Heart left ventricle (tissue), 13 donors: ENCODE data around the gene RAB11A.

ENCODE experiments used
- POLR2A ChIP-seq, 2 donors: fragments of 450-650 bp; IDR thresholded peaks; one replicate each; pipeline ENCODE4 v1.6.1; 2017; ENCODE audit warnings: antibody characterized with exemption in 2 of 2, mild to moderate bottlenecking in 2 of 2, moderate library complexity in 2 of 2
- TF ChIP-seq, protein P1 (sequence below), 12 donors: fragments of 200-600 bp; sonication (generic) in 4 of 12; IDR thresholded peaks; one replicate each; pipeline versions ENCODE4 v1.5.0 to v1.8.0; 2018 to 2022; ENCODE audit warnings: antibody characterized with exemption in 12 of 12, mild to moderate bottlenecking in 5 of 12
- donor health status: ischemic (EF 13 %, LVEDD 7.1; RV severe dilation, severe dysfunction).
- donor health status: DM: no; HTN: yes; CAD: no.
- donor health status: DM: no; HTN: no; CAD: no.
- donor health status: ischemic (EF 25% LVEDD 6.9; RV normal size, moderate dysfunction).
- donor health status: ischemic (EF 25% LVEDD 5.7; RV mildly dilated, moderate dysfunction).
- donor health status: ischemic (EF 35%, LVEDD 5.7; RV mildly dilated, moderate dysfunction).
- donor health status: nonischemic (EF 11% LVEDD 7.7; RV severe dilation, severe dysfunction).
- donor health status: DM: yes; HTN: yes; CAD: no.
- donor health status: PGD.
- donor health status: ischemic (EF 29% LVEDD 5.4; RV normal size, mild dysfunction).
- donor health status: nonischemic (EF 23%, LVEDD 6.1; RV moderate dilation, normal function).

DNA sequence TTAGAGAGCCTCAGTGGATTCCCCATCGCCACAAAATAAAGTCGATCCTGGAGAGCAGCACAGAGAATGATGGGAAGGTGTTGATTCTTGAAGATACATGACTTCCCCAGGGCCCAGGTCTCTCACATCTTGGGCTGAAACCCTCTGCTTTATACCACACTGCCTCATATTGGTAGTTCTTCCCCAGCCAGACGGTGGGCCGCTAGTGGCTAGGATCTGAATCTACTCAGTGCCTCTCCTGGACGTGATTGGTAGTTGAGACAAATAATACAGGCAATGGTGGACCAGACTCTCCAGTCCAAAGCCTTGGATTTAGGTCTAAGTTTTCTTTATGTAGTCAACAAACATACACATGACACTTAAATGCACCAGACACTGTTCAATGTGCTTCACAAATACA, 49.7 kb downstream of the RAB11A start:
- TF ChIP-seq, protein P1, sequence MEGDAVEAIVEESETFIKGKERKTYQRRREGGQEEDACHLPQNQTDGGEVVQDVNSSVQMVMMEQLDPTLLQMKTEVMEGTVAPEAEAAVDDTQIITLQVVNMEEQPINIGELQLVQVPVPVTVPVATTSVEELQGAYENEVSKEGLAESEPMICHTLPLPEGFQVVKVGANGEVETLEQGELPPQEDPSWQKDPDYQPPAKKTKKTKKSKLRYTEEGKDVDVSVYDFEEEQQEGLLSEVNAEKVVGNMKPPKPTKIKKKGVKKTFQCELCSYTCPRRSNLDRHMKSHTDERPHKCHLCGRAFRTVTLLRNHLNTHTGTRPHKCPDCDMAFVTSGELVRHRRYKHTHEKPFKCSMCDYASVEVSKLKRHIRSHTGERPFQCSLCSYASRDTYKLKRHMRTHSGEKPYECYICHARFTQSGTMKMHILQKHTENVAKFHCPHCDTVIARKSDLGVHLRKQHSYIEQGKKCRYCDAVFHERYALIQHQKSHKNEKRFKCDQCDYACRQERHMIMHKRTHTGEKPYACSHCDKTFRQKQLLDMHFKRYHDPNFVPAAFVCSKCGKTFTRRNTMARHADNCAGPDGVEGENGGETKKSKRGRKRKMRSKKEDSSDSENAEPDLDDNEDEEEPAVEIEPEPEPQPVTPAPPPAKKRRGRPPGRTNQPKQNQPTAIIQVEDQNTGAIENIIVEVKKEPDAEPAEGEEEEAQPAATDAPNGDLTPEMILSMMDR (IDR thresholded peaks at IDR 0.05), result no peak
- TF ChIP-seq POLR2A (IDR thresholded peaks at IDR 0.05), result no peak
